K562 (cell line): ENCODE results near the gene CBX8. TPM values are rescaled to one million over a fixed set of nuclear protein-coding genes. Genes with fewer than 3 reads are reported as not detected.

ENCODE experiments used
- BRCA1 ChIP-seq, 2 experiments: fragments of 450-650 bp in 1 of 2; sonication (generic) in 1 of 2; formaldehyde crosslinking in 1 of 2; IDR thresholded peaks; 2 replicates each; pipeline versions ENCODE4 v1.5.0 to v1.6.1; 2017 to 2020; ENCODE audit warnings: mild to moderate bottlenecking in 1 of 2, missing genetic modification reagents in 1 of 2
- KLF10 ChIP-seq: fragments of 250-450 bp; sonication (Bioruptor Pico); IDR thresholded peaks from 2 replicates; pipeline ENCODE4 v1.6.1; 2021; ENCODE audit warnings: matching md5 sums
- MAZ ChIP-seq, 2 experiments: fragments of 450-650 bp in 1 of 2; sonication (generic) in 1 of 2; formaldehyde crosslinking; IDR thresholded peaks in 1 of 2; conservative IDR thresholded peaks in 1 of 2; 2 replicates each; pipeline versions ENCODE4 v1.4.0 to v1.5.0; 2020; ENCODE audit warnings: mild to moderate bottlenecking in 1 of 2, missing genetic modification reagents in 1 of 2
- PHF8 ChIP-seq: fragments of 200-600 bp; sonication (generic); IDR thresholded peaks from 2 replicates; pipeline ENCODE4 v1.6.1; 2012; ENCODE audit warnings: mixed run types, mild to moderate bottlenecking, inconsistent platforms, low read length, moderate library complexity, borderline replicate concordance
- YY1 ChIP-seq, 3 experiments: IDR thresholded peaks; 2 replicates each; pipeline ENCODE4 v1.6.1; 2011; ENCODE audit warnings: low read length in 2 of 3, mild to moderate bottlenecking in 2 of 3, moderate library complexity in 2 of 3, borderline replicate concordance in 1 of 3, control low read depth in 1 of 3, low read depth in 1 of 3; ENCODE audit not compliant: insufficient read depth in 3 of 3, insufficient replicate concordance in 2 of 3, control insufficient read depth in 1 of 3, insufficient read length in 1 of 3; ENCODE audit errors: extremely low read depth in 1 of 3
- ZBTB7A ChIP-seq: IDR thresholded peaks from 2 replicates; pipeline ENCODE4 v1.6.1; 2011; ENCODE audit warnings: low read depth, mild to moderate bottlenecking, low read length, moderate library complexity, borderline replicate concordance; ENCODE audit not compliant: control insufficient read depth
- ZNF695 ChIP-seq: fragments of 450-650 bp; formaldehyde crosslinking; IDR thresholded peaks from 2 replicates; pipeline ENCODE4 v1.4.0; 2020; ENCODE audit warnings: mild to moderate bottlenecking, moderate library complexity
- polyA plus RNA-seq, 8 experiments: library from polyadenylated mRNA; depleted of rRNA in 4 of 8; stranded (reverse) in 5 of 8; unstranded in 3 of 8; fragments of >200 nt; fragmentation: Nextera tagmentation in 2 of 8; fragmentation: Illumina TruSeq in 1 of 8; extraction: Ambion mirVana in 2 of 8; extraction: Trizol in 1 of 8; gene quantifications; 2 replicates each; pipeline versions ENCODE4 v1.2.1 to v1.2.3, GENCODE V29; 2011 to 2014; ENCODE audit warnings: inconsistent platforms in 1 of 8, missing spikeins in 1 of 8
- total RNA-seq, 7 experiments: library from RNA; depleted of rRNA in 6 of 7; stranded (reverse); fragments of >200 nt in 6 of 7; fragmentation: Illumina TruSeq in 2 of 7; extraction: Trizol in 2 of 7; gene quantifications; 2 replicates each; pipeline versions ENCODE4 v1.2.1 to v1.2.3, GENCODE V29; 2011 to 2021; ENCODE audit warnings: low replicate concordance in 1 of 7
- TF ChIP-seq, protein P1 (sequence below): IDR thresholded peaks from 3 replicates; pipeline ENCODE4 v1.6.1; 2011; ENCODE audit warnings: borderline replicate concordance, mild to moderate bottlenecking, moderate library complexity; ENCODE audit not compliant: insufficient read length; ENCODE audit errors: extremely low read depth
- TF ChIP-seq, protein P2 (sequence below): IDR thresholded peaks from 2 replicates; pipeline ENCODE4 v1.6.1; 2011; ENCODE audit warnings: borderline replicate concordance, low read depth, mild to moderate bottlenecking, moderate library complexity, low read length; ENCODE audit not compliant: insufficient read depth, poor library complexity, severe bottlenecking
- TF ChIP-seq, protein P3 (sequence below), 2 experiments: fragments of 450-650 bp; IDR thresholded peaks; 2 replicates each; pipeline ENCODE4 v1.6.1; 2016; ENCODE audit warnings: mild to moderate bottlenecking in 2 of 2, borderline replicate concordance in 1 of 2, low read depth in 1 of 2, moderate library complexity in 1 of 2

CBX8 gene
- total and polyA plus RNA-seq, 9 of the 15 experiments (the other 6 are each of a cell fraction or from before 2014, with no cell fraction given), result 0.08 to 11.9 (median 2.6) TPM

DNA sequence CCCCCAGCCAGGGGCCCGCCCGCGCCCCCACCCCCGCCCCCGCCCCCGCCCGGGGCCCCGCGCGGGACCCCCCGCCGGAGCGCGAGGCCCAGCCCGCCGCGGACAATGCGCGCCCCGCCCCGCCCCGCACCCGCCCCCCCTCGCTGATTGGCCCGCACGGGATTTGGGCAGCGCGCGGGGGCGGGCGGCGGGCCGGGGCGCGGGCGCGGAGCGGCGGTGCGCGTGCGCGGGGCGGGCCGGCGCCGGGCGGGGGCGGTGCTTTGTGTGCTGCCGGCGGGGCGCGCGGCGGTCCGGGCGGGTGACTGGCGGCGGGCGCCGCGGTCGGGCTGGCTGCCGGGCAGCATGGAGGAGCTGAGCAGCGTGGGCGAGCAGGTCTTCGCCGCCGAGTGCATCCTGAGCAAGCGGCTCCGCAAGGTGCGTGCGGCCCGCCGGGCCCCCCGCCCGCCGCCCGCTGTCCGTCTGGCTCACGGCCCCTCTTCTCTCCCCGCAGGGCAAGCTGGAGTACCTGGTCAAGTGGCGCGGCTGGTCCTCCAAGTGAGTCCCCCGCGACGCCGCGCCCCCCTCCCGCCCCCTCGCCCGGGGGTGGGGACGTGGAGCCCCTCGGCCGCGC, 18.9 kb downstream of the CBX8 start, which contains the start of gene CBX2 (continued):
- TF ChIP-seq, protein P1, sequence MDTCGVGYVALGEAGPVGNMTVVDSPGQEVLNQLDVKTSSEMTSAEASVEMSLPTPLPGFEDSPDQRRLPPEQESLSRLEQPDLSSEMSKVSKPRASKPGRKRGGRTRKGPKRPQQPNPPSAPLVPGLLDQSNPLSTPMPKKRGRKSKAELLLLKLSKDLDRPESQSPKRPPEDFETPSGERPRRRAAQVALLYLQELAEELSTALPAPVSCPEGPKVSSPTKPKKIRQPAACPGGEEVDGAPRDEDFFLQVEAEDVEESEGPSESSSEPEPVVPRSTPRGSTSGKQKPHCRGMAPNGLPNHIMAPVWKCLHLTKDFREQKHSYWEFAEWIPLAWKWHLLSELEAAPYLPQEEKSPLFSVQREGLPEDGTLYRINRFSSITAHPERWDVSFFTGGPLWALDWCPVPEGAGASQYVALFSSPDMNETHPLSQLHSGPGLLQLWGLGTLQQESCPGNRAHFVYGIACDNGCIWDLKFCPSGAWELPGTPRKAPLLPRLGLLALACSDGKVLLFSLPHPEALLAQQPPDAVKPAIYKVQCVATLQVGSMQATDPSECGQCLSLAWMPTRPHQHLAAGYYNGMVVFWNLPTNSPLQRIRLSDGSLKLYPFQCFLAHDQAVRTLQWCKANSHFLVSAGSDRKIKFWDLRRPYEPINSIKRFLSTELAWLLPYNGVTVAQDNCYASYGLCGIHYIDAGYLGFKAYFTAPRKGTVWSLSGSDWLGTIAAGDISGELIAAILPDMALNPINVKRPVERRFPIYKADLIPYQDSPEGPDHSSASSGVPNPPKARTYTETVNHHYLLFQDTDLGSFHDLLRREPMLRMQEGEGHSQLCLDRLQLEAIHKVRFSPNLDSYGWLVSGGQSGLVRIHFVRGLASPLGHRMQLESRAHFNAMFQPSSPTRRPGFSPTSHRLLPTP, result no peak
- peak; percentile 42; the same call in 1 of the 2 replicates for TF ChIP-seq ZBTB7A
- no peak for TF ChIP-seq KLF10 (CRISPR knock-in tag)
- no peak for TF ChIP-seq BRCA1 (IDR thresholded peaks at IDR 0.05)
- TF ChIP-seq BRCA1 (CRISPR knock-in tag; IDR thresholded peaks at IDR 0.05), result no peak
- TF ChIP-seq, protein P2, sequence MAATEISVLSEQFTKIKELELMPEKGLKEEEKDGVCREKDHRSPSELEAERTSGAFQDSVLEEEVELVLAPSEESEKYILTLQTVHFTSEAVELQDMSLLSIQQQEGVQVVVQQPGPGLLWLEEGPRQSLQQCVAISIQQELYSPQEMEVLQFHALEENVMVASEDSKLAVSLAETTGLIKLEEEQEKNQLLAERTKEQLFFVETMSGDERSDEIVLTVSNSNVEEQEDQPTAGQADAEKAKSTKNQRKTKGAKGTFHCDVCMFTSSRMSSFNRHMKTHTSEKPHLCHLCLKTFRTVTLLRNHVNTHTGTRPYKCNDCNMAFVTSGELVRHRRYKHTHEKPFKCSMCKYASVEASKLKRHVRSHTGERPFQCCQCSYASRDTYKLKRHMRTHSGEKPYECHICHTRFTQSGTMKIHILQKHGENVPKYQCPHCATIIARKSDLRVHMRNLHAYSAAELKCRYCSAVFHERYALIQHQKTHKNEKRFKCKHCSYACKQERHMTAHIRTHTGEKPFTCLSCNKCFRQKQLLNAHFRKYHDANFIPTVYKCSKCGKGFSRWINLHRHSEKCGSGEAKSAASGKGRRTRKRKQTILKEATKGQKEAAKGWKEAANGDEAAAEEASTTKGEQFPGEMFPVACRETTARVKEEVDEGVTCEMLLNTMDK, result peak; percentile 7
- TF ChIP-seq, protein P3, sequence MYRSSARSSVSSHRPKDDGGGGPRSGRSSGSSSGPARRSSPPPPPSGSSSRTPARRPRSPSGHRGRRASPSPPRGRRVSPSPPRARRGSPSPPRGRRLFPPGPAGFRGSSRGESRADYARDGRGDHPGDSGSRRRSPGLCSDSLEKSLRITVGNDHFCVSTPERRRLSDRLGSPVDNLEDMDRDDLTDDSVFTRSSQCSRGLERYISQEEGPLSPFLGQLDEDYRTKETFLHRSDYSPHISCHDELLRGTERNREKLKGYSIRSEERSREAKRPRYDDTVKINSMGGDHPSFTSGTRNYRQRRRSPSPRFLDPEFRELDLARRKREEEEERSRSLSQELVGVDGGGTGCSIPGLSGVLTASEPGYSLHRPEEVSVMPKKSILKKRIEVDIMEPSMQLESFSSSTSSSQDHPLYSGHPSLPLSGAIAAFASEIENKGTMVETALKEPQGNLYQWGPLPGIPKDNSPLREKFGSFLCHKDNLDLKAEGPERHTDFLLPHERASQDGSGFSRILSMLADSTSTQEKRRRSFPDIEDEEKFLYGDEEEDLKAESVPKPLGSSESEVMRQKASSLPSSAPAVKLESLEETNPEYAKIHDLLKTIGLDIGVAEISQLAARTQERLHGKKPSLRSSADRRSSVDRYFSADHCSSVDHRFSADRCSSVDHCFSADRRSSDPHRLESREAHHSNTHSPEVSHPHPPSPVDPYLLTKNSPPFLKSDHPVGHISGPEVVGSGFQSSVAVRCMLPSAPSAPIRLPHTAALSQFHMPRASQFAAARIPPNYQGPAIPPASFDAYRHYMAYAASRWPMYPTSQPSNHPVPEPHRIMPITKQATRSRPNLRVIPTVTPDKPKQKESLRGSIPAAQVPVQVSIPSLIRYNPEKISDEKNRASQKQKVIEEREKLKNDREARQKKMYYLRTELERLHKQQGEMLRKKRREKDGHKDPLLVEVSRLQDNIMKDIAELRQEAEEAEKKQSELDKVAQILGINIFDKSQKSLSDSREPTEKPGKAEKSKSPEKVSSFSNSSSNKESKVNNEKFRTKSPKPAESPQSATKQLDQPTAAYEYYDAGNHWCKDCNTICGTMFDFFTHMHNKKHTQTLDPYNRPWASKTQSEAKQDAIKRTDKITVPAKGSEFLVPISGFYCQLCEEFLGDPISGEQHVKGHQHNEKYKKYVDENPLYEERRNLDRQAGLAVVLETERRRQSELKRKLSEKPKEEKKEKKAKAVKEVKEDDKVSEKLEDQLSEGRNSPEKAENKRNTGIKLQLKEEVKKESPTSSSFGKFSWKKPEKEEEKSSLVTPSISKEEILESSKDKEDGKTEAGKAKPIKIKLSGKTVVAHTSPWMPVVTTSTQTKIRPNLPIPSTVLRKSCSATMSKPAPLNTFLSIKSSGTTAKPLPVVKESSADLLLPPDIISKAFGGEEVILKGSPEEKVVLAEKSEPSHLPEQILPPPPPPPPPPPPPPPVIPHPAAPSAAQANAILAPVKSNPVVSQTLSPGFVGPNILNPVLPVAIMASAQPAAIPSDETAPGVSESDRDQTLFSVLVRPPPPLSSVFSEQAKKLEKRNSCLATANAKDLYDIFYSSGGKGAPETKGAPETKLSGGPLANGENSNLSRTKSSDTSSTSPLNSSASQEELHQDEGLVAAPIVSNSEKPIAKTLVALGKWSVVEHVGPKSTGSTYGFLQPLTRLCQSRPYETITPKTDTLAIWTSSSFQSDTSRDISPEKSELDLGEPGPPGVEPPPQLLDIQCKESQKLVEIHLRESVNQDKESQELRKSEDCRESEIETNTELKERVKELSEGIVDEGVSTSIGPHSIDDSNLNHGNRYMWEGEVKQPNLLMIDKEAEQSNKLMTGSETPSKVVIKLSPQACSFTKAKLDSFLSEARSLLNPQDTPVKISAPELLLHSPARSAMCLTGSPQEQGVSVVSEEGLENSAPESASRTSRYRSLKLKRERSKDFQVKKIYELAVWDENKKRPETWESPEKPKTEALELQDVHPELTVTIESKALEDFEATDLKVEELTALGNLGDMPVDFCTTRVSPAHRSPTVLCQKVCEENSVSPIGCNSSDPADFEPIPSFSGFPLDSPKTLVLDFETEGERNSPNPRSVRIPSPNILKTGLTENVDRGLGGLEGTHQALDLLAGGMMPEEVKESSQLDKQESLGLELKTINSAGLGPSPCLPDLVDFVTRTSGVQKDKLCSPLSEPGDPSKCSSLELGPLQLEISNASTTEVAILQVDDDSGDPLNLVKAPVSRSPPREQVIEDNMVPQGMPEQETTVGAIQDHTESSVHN (IDR thresholded peaks at IDR 0.05; ENCODE audit: borderline replicate concordance in 1 of 2, low read depth in 1 of 2), result no peak
- TF ChIP-seq ZNF695, result no peak
- TF ChIP-seq YY1 (IDR thresholded peaks at IDR 0.05; ENCODE audit: borderline replicate concordance in 1 of 3, control insufficient read depth in 1 of 3, extremely low read depth in 1 of 3, insufficient read depth in 3 of 3, insufficient read length in 1 of 3, insufficient replicate concordance in 2 of 3, low read depth in 1 of 3, low read length in 2 of 3), result peak in 2 of 3 experiments; percentile 38 to 47
- peak; percentile 70; the same call in 1 of the 2 replicates for TF ChIP-seq PHF8
- no peak for TF ChIP-seq MAZ (CRISPR knock-in tag; conservative IDR thresholded peaks at IDR 0.05 in 1 of 2, IDR thresholded peaks at IDR 0.05 in 1 of 2)
